ENCODE data around the gene NUP93. TPM values are rescaled to one million over a fixed set of nuclear protein-coding genes. Genes with fewer than 3 reads are reported as not detected.
"Not testable (repeated sequence)": the region's sequence is repeated elsewhere in the genome, so short reads cannot be mapped to it uniquely, and the experiment has no call there.

The NUP93 gene
- total RNA-seq, 1 donor from 2014 or later: 27.1 TPM

DNA sequence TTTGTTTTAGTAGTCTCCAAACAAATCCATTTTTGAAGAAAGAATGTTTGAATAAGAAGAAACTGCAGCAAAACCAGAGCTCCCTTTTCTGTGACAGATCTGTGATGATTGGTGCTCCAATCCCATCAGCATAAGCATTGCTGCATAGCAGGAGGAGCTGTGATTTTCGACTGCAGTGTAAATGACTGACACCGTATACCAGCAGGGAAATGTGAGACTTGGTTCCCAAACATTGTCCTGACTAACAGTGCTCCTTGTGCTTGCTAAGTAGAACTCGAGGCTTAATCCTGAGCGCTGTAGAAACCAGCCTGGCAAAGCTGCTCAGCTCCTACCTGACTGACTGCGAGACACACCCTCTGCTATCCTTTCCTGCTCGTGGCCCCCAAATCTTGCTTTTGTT lies 57.2 kb downstream of the NUP93 start:
- Histone ChIP-seq H3K36me3 (no peaks in the 10 kb centered on the region), H3K9me3 (replicated peaks) (no peaks in the 10 kb centered on the region), H3K27ac (replicated peaks) (no peak overlapping the region), H3K4me3 (no peak overlapping the region), H3K4me1 (peaks cover 7% of the 10 kb centered on the region), H3K27me3 (ENCODE audit: low read depth) (no peaks in the 10 kb centered on the region)
- intact Hi-C loops (cut with micrococcal nuclease): no loop called here
- TF ChIP-seq, protein P1, sequence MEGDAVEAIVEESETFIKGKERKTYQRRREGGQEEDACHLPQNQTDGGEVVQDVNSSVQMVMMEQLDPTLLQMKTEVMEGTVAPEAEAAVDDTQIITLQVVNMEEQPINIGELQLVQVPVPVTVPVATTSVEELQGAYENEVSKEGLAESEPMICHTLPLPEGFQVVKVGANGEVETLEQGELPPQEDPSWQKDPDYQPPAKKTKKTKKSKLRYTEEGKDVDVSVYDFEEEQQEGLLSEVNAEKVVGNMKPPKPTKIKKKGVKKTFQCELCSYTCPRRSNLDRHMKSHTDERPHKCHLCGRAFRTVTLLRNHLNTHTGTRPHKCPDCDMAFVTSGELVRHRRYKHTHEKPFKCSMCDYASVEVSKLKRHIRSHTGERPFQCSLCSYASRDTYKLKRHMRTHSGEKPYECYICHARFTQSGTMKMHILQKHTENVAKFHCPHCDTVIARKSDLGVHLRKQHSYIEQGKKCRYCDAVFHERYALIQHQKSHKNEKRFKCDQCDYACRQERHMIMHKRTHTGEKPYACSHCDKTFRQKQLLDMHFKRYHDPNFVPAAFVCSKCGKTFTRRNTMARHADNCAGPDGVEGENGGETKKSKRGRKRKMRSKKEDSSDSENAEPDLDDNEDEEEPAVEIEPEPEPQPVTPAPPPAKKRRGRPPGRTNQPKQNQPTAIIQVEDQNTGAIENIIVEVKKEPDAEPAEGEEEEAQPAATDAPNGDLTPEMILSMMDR (IDR thresholded peaks at IDR 0.05; ENCODE audit: borderline replicate concordance): no peak
- DNase-seq: no peak

DNA sequence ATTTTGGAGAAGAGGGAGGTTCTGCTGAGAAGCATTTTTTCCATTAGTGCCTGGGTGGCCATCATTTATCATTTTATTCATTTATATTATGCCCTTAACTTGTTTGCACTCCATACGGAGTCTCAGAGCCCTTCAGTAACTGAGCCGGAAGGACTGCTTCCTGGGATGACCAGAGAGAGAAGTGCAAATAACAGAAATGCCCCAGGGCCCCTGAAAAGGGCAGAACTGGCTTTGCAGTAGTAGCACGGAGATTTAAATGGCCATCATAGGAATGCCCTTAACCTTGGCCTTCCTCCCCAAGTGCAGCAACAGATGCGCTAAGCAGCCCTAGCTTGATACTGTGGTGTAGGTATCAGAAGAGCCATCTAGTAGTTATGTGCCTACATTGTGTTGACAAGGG lies 58.5 kb downstream of the NUP93 start:
- Histone ChIP-seq H3K27me3 (ENCODE audit: low read depth) (no peaks in the 10 kb centered on the region), H3K4me3 (no peak overlapping the region), H3K9me3 (replicated peaks) (no peaks in the 10 kb centered on the region), H3K27ac (replicated peaks) (no peak overlapping the region), H3K36me3 (no peaks in the 10 kb centered on the region), H3K4me1 (peaks cover 7% of the 10 kb centered on the region)
- TF ChIP-seq, protein P1 (IDR thresholded peaks at IDR 0.05; ENCODE audit: borderline replicate concordance): no peak
- DNase-seq: no peak
- intact Hi-C loops (cut with micrococcal nuclease): no loop called here

DNA sequence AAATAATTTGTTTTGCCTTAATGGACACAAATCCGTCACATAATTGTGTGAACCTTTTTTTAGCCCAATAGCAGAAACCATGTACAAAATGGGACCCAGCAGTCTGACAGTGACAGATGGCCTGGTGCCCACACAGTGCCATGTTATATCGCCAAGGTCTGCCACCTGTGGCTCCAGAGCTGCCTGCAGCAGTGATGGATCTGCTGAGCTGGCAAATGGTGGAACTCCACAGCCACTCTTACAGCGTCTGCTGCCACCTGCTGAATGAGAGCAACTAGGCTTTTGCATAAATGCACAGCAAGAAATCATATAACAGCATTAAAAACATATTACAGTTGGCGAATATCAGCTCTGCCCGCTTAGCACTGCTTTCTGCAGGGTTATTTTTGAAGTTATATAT lies 59.4 kb downstream of the NUP93 start:
- Histone ChIP-seq H3K27ac (replicated peaks) (no peak overlapping the region), H3K4me3 (no peak overlapping the region), H3K4me1 (peaks cover 7% of the 10 kb centered on the region), H3K9me3 (replicated peaks) (no peaks in the 10 kb centered on the region), H3K36me3 (no peaks in the 10 kb centered on the region), H3K27me3 (ENCODE audit: low read depth) (no peaks in the 10 kb centered on the region)
- intact Hi-C loops (cut with micrococcal nuclease): no loop called here
- DNase-seq: no peak
- TF ChIP-seq, protein P1 (IDR thresholded peaks at IDR 0.05; ENCODE audit: borderline replicate concordance): peak; percentile 59

DNA sequence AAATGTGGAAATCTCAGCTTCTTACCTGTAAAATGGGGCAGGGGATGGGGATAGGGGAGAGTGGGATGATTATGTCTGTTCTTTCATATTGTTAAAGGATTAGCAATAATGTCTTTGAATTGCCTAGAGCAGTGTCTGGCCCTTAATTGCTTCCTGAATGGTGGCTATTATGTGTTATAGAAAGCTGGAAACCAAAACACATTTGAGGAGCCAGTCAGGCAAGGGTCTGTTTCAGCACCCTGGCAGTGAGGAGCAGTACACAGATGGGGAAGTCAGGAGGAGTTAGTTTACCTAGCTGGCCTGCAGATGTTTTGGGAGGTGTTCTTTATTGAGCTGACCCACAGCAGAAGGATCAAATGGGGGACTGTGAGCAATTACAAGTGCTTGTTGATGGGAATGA lies 63.0 kb downstream of the NUP93 start:
- Histone ChIP-seq H3K9me3 (replicated peaks) (no peaks in the 10 kb centered on the region), H3K36me3 (no peaks in the 10 kb centered on the region), H3K4me3 (no peak overlapping the region), H3K4me1 (no peaks in the 10 kb centered on the region), H3K27ac (replicated peaks) (no peak overlapping the region), H3K27me3 (ENCODE audit: low read depth) (no peaks in the 10 kb centered on the region)
- intact Hi-C loops (cut with micrococcal nuclease): no loop called here
- DNase-seq: no peak
- TF ChIP-seq, protein P1 (IDR thresholded peaks at IDR 0.05; ENCODE audit: borderline replicate concordance): no peak

DNA sequence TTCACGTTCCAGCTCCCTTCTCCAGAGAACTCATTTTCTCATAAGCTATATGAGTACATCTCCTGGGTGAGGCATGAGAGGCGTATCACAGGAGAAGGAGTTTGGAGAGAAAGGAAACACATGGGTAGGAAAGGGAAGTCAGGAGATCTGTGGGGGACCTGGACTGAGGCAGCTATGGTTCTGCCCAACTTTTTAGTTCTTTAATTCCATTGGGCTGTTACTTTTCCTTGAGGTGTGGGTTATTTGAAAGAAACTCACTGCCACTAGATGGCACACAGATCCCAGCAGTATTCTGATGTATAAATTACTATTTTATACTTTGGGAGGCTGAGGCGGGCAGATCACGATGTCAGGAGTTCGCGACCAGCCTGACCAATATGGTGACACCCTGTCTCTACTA lies 63.6 kb downstream of the NUP93 start:
- no peak overlapping the region for H3K4me3 ChIP-seq
- intact Hi-C loops (cut with micrococcal nuclease): no loop called here
- TF ChIP-seq, protein P1 (IDR thresholded peaks at IDR 0.05; ENCODE audit: borderline replicate concordance): peak; percentile 36
- no peaks in the 10 kb centered on the region for H3K9me3 ChIP-seq (replicated peaks)
- DNase-seq: no peak
- no peaks in the 10 kb centered on the region for H3K4me1 ChIP-seq
- no peaks in the 10 kb centered on the region for H3K36me3 ChIP-seq
- no peaks in the 10 kb centered on the region for H3K27me3 ChIP-seq (ENCODE audit: low read depth)
- no peak overlapping the region for H3K27ac ChIP-seq (replicated peaks)

DNA sequence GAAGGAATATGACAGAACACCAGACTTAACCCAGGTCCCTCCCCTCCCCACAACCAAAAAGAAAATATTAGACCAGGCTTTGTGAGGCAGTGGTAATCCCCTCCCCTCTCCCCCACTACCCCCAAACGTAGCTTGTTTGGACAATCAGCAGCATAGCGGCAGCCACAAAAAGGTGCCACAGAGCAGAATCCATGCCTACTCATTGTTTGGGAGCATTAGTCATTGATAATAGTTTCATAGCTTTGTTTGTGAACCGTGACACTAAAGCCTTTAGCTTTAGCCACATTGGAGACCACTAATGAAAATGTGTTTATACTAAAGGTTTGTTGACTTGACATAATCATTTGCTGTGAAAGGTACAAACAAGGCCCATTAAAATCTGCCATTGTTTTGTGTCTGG lies 65.1 kb downstream of the NUP93 start:
- Histone ChIP-seq H3K4me1 (no peaks in the 10 kb centered on the region), H3K4me3 (no peak overlapping the region), H3K36me3 (no peaks in the 10 kb centered on the region), H3K27me3 (ENCODE audit: low read depth) (no peaks in the 10 kb centered on the region), H3K27ac (replicated peaks) (no peak overlapping the region), H3K9me3 (replicated peaks) (no peaks in the 10 kb centered on the region)
- TF ChIP-seq, protein P1 (IDR thresholded peaks at IDR 0.05; ENCODE audit: borderline replicate concordance): no peak
- intact Hi-C loops (cut with micrococcal nuclease): no loop called here
- no peak for DNase-seq

DNA sequence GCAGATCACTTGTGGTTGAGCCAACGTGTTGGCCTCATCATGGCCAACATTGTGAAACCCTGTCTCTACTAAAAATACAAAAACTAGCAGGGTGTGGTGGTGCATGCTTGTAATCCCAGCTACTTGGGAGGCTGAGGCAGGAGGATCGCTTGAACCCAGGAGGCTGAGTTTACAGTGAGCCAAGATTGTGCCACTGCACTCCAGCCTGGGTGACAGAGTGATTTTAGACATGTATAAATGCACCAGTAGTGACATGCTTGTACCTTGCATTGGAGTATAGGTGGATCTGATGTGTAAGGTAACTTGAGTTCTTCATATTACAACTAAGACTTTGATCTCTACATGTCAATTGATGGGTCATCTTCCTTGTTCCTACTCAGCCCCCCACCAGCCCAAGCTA lies 67.1 kb downstream of the NUP93 start:
- H3K9me3 ChIP-seq (replicated peaks); intact Hi-C loops (cut with micrococcal nuclease); H3K4me3 ChIP-seq; H3K27me3 ChIP-seq (ENCODE audit: low read depth); H3K4me1 ChIP-seq; H3K27ac ChIP-seq (replicated peaks); H3K36me3 ChIP-seq; DNase-seq: not testable (repeated sequence)
